Measurements from ENCODE around the gene STRIP2.
"Not testable (repeated sequence)": the region's sequence is repeated elsewhere in the genome, so short reads cannot be mapped to it uniquely, and the experiment has no call there.

The STRIP2 gene

DNA sequence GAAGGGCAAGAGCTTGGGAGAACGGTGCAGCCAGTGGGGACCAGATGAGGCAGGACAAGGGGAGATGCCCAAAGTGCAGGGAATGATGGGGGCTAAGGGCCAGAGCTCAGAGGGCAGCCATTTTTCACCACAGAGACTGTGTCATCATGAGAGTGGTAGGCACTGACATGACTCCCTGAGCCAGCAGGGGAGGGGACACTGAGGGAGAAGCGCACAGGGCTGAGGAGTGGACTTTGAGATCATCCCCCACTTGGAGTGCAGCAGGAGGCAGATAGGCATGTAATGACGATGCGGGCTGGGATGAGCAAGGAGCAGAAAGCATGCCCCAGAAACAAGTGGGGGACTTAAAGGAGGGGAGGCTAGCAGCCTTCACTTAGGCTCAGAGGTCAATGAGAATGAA is 62.9 kb downstream of the STRIP2 start:
- no peak for DNase-seq

DNA sequence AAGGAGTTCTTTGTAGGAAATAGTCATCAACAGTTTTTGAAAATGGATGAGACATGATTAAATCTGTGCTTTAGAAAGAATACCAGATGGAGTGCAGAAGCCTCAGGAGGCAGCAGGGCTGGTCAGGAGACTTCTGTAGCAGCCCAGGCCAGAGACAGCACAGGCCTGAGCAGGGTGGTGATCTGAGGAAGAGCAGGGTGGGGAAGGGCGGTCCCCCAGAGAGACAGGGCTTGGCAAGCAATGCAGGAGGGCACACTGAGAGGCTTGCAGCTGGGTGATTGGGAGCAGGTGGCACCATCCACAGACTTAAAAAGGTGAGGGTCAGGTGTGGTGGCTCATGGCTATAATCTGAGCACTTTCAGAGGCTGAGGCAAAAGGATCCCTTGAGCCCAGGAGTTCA is 63.8 kb downstream of the STRIP2 start:
- no peak for DNase-seq

- DNase-seq = no peak
Measured at GRCh38 chr7:129499999-129500398, 65.8 kb downstream of the STRIP2 start.

- DNase-seq = no peak
Measured at GRCh38 chr7:129501760-129502707, 67.8 kb downstream of the STRIP2 start, which contains the start of gene SMKR1. Gene SMKR1 (plus strand): TSS chr7:129502531. CDS start chr7:129502825, 294 bp downstream.

DNA sequence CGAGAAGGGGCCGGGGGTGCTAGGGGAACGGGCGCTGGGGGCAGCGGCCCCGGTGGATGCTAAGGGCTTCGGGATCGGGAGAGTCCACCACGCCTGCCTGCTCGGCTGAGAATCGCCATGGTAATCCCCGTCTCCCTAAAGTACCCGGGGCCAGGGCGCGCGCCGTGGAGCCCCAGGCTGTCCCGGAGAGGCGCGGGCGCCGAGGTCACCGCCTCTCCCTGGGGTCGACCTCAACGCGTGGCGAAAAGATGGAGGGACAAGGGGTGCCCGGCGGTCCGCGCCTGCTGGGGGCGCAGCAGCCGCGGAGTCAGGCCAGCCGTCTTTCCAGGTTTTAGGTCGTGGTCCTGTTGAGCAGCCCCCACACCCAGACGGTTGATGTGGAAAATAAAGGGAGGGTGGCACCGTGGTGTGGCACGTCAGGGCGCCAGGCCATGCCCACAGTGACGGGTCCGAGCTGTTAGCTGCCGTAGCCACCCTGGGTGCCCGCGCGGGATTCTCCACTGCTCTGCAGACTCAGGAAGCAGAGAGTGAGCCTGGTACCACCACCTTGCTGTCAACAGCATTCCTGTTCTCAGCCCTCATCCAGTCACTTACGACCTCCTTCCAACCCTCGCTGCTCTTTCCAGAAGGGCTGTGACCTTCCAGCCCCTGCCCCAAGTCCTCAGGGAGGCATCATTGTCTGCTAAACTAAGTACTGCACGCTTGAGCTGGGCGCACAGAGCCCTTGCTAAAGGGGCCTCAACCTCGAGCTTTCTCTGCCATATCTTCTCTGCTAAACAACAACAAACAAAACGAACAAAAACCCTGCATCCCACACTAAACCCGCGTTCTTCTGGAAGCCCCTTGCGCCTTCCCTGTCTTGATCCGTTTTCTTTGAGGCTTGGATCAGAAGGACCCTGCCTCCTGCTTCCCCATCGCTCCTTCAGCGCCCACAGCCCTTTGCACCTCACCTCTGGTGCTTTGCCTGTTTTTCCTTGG is 68.8 kb downstream of the STRIP2 start:
- no peak for DNase-seq

GRCh38 chr7:129503725-129504124 is 69.5 kb downstream of the STRIP2 start:
- no peak for DNase-seq

DNA sequence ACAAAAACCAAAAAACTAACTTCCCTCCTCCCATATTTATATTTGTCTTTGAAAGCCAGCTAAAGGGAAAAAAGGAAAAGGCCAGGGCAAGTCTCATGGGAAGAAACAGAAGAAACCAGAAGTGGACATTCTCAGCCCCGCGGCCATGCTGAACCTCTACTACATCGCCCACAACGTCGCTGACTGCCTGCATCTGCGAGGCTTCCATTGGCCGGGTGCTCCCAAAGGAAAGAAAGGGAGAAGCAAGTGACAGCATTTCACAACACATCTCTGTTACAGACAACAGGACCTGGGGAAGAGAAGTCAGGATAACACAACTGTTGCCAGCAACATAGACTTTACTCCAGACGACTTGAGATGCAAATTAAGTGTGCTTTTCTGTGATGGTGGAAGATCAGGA is 78.0 kb downstream of the STRIP2 start:
- no peak for DNase-seq

GRCh38 chr7:129513546-129513945 is 79.3 kb downstream of the STRIP2 start:
- no peak for DNase-seq

DNA sequence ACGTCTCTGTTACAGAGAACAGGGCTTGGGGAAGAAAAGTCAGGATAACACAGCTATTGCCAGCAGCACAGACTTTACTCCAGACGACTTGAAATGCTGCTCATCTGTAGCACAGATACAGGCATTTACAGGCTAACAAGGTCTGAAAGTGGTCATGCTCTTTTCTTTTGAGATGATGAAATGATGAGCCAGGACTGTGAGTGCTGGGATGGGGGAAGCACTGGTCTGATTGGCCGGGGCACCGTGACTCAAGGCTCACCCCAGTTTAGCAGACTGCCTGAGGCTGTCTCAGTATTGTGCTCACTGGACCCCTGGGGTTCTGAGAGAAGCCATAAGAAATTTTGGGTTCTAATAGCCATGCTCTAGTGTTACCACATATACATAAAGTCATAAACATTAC is 80.5 kb downstream of the STRIP2 start:
- DNase-seq = no peak

DNA sequence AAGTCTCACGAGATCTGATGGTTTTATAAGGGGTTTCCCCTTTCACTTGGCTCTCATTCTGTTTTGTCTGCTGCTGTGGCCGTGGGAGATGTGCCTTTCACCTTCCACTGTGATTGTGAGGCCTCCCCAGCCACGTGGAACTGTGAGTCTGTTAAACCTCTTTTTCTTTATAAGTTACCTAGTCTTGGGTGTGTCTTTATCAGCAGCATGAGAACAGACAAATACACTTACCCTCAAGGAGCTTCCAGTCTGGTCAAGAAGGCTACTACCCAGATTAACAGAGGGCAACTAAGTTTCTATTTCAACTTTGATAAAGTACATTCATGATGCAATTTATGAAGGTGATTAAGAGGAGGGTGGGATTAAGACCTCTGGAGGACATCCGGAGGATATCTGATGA is 81.1 kb downstream of the STRIP2 start:
- no peak for DNase-seq

DNA sequence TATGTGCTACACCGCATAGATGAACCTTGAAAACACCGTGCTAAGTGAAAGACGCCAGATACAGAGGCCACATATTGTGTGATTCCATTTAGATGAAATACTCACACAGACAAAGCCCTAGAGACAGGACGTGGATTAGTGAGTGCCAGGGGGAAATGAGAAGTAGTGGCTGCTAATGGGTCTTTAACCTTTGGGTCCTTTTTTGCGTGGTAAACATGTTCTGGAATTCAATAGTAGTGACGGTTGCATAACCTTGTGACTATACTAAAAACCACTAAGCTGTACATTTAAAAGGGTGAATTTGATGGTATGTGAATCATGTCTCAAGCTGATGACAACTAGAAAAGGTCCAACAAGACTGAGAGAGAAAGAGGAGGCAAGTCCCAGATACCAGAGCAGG is 83.7 kb downstream of the STRIP2 start:
- DNase-seq = no peak

DNA sequence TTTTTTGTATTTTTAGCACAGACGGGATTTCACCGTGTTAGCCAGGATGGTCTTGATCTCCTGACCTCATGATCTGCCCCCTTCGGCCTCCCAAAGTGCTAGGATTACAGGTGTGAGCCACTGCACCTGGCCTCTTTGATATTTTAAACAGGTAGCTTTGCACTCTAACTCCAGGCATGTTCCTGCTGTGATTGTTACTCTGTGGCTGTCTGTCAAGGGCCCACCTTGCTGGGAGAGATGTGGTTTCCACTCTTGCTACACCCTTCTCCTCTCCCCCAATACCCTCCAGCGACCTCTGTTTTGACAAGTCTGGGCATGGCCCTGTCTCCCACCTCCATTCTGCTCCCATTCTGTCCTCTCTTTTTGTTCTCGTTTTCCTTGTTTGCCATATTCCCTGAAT is 85.2 kb downstream of the STRIP2 start:
- no peak for DNase-seq

DNA sequence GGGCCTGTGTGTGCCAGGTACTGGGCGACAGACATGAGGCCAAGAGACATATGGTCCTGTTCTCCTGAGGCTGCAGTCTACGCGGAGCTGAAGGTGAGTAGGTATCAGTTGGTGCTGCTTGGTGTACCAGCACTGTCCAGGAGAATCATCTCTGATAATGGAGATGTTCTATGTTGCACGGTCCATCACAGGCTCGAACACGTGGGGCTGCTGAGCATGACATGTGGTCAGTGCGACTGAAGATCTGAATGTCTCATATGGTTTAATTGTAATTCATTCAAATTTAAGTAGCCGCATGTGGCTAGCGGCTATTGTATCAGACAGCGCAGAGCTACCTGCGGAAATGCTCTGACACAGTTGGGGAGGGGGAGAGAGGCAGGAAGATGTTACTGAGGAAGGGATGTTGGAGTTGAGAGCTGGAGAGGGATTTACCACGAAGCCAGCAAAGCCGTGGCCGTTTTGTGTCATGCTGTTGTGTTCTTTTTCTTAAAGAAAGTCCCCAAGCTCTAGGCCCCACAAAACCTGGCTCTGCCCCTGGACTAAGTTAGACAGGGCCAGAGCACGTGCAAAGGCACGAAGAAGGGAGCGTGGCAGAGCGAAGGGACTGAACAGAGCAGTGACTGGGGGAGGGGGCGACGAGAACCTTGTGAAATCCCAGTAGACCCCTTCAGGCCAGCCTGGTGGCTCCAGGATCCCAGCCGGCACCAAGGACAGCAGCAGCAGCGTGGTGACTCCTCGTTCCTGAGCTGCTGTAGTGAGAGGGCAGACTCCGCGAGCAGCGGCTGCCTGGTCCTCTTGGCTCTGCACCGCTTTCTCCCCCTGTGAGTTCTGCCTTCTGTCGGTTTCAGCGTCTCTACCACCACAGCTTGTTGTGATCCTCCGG is 88.1 kb downstream of the STRIP2 start:
- DNase-seq = no peak

- DNase-seq = no peak
Measured at GRCh38 chr7:129522971-129523340, 88.7 kb downstream of the STRIP2 start.

- DNase-seq = no peak
Measured at GRCh38 chr7:129523924-129524323, 89.7 kb downstream of the STRIP2 start.

- not testable (repeated sequence) for DNase-seq
Measured at GRCh38 chr7:129524405-129524804, 90.2 kb downstream of the STRIP2 start.

- DNase-seq = no peak
Measured at GRCh38 chr7:129525225-129525862, 91.1 kb downstream of the STRIP2 start.

DNA sequence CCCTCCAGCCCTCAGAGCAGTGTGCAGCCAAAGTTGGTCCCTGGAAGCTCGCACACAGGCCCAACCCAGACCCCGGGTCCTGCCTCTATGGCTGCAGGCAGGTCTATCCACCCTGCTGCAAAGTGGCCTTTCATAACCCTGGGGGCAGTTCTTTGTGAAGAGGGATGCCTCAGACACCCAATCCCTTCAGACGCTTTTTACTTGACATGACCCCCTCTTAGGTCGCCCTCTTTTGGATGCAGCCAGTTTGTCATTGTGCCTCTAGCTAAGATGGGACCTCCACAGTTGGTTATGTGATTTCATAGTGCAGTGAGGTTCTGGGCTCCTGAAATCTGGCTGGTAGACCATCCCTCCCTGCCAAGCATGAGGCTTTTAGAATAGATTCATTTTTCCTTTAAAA is 95.4 kb downstream of the STRIP2 start:
- DNase-seq = no peak

DNA sequence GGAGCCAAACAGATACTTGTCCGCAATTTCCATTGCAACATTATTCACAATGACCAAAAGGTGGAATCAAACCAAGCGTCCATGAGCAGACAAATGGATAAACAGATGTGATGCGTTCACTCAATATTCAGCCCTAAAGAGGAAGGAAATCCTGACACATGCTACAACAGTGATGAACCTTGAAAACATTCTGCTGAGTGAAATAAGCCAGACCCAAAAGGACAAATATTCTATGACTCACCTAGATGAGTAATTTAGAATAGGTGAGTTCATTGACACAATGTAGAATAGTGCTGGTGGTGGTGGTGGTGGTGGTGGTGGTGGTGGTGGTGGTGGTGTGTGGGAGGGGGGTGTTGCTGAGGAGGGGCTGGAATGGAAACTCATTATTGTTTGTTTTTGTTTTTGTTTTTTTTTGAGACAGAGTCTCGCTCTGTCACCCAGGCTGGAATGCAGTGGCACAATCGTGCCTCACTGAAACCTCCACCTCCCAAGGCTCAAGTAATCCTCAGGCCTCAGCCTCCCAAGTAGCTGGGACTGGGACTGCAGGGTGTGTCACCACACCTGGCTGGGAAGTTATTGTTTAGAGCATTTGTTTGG is 96.7 kb downstream of the STRIP2 start:
- no peak for DNase-seq

DNA sequence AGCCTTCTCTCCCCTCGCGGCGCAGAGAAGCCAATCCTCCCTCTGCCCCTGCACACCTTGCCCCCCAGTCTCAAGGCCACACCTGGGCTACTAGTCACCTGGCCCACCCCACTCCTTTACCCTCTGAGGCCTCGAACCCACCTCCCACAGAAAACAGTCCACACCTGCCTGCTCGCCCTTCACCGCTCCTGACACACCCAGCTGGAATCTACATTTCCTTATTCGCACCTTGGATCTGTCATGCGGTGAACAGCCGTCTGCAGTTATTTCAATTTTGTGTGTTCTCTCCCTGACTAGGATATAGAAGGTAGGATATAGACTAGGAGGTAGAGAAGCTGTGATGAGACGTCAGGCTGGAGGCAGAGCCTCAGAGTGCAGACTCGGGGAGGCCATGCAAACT is 97.5 kb downstream of the STRIP2 start:
- no peak for DNase-seq

GRCh38 chr7:129532375-129532774 is 98.1 kb downstream of the STRIP2 start:
- DNase-seq = no peak

Measured in KG1 (cell line).